B cell (primary cell): ENCODE measurements around the gene MYH10. TPM values are rescaled to one million over a fixed set of nuclear protein-coding genes. Genes with fewer than 3 reads are reported as not detected.

Experiments used
- ATAC-seq: fragments of 200-7000 bp; cut with Tn5 transposase; one replicate; pipeline ENCODE4 v1.10.0; 2021; ENCODE audit warnings: low read depth, mild to moderate bottlenecking, moderate number of reproducible peaks, moderate library complexity
- CTCF ChIA-PET: fragments of 350-600 bp; sonication (Branson Sonifier 250); formaldehyde crosslinking; loops from one replicate; lab custom pipeline; 2021; ENCODE audit warnings: antibody characterized with exemption, inconsistent platforms; lab: Charles Lee
- POLR2A ChIA-PET: fragments of 350-600 bp; sonication (Branson Sonifier 250); formaldehyde crosslinking; loops from one replicate; lab custom pipeline; 2021; ENCODE audit warnings: antibody characterized with exemption; lab: Charles Lee
- DNase-seq: peaks from one replicate; pipeline ENCODE4 v3.0.0; 2013
- H2AFZ ChIP-seq: 2 replicates; pipeline ENCODE4 v1.6.1; 2012; ENCODE audit warnings: mild to moderate bottlenecking, low read depth, low read length; ENCODE audit not compliant: insufficient read depth, poor library complexity, severe bottlenecking
- H3K27ac ChIP-seq, 2 donors: 1 replicate in 1 of 2; 2 replicates in 1 of 2; pipeline ENCODE4 v1.5.1; 2012 to 2013; ENCODE audit warnings: low read length in 2 of 2, mild to moderate bottlenecking in 2 of 2, moderate library complexity in 1 of 2
- H3K27me3 ChIP-seq, 4 experiments: fragments of 200-600 bp in 1 of 4; sonication (generic) in 1 of 4; replicated peaks in 1 of 4; 1 replicate in 2 of 4; 2 replicates in 2 of 4; pipeline versions ENCODE4 v1.6.1 to v1.7.0; 2013 to 2016; ENCODE audit warnings: low read length in 3 of 4, mild to moderate bottlenecking in 2 of 4, mixed read lengths in 1 of 4, moderate library complexity in 1 of 4; ENCODE audit not compliant: insufficient read depth in 4 of 4, control insufficient read depth in 3 of 4; ENCODE audit errors: control extremely low read depth in 1 of 4
- H3K36me3 ChIP-seq, 2 experiments: replicated peaks in 1 of 2; 1 replicate in 1 of 2; 2 replicates in 1 of 2; pipeline versions ENCODE4 v1.6.1 to v1.7.1; 2013; ENCODE audit warnings: low read length in 1 of 2; ENCODE audit not compliant: insufficient read depth in 2 of 2, control insufficient read depth in 1 of 2; ENCODE audit errors: control extremely low read depth in 1 of 2, extremely low read depth in 1 of 2
- H3K4me1 ChIP-seq, 2 donors: fragments of 200-600 bp in 1 of 2; sonication (generic) in 1 of 2; 1 replicate in 1 of 2; 2 replicates in 1 of 2; pipeline versions ENCODE4 v1.5.1 to v1.6.1; 2013 to 2017; ENCODE audit warnings: low read length in 2 of 2; ENCODE audit not compliant: control insufficient read depth in 2 of 2, insufficient read depth in 2 of 2
- H3K4me2 ChIP-seq: replicated peaks from 2 replicates; pipeline ENCODE3; 2012; ENCODE audit warnings: mild to moderate bottlenecking, low read depth, low read length; ENCODE audit not compliant: poor library complexity, severe bottlenecking
- H3K4me3 ChIP-seq, 5 experiments: fragments of 200-600 bp in 1 of 5; sonication (generic) in 1 of 5; 1 replicate in 3 of 5; 2 replicates in 2 of 5; pipeline versions ENCODE4 v1.5.1 to v1.7.0; 2011 to 2016; ENCODE audit warnings: low read length in 4 of 5, mild to moderate bottlenecking in 4 of 5, low read depth in 2 of 5, control low read depth in 1 of 5, moderate library complexity in 1 of 5; ENCODE audit not compliant: insufficient read depth in 1 of 5; ENCODE audit errors: control extremely low read depth in 1 of 5, extremely low read depth in 1 of 5
- H3K79me2 ChIP-seq: fragments of 200-600 bp; sonication (generic); one replicate; pipeline ENCODE4 v1.6.0; 2016; ENCODE audit warnings: low read length; ENCODE audit not compliant: control insufficient read depth, insufficient read depth
- H3K9ac ChIP-seq: fragments of 200-600 bp; sonication (generic); 2 replicates; pipeline ENCODE4 v1.6.1; 2017; ENCODE audit warnings: mild to moderate bottlenecking, low read length, moderate library complexity
- H3K9me3 ChIP-seq, 3 donors: one replicate each; pipeline versions ENCODE4 v1.6.1 to v1.7.1; 2013; ENCODE audit warnings: low read length in 2 of 3; ENCODE audit not compliant: control insufficient read depth in 2 of 3, insufficient read depth in 1 of 3; ENCODE audit errors: control extremely low read depth in 1 of 3
- H4K20me1 ChIP-seq: 2 replicates; pipeline ENCODE4 v1.6.0; 2012; ENCODE audit warnings: mild to moderate bottlenecking, low read length; ENCODE audit not compliant: insufficient read depth, control insufficient read depth, poor library complexity, severe bottlenecking
- H3K27ac Mint-ChIP-seq: one replicate; pipeline ENCODE4 v1.8.0; 2021; ENCODE audit warnings: mixed read lengths
- H3K27me3 Mint-ChIP-seq: one replicate; pipeline ENCODE4 v1.8.0; 2021; ENCODE audit warnings: mixed read lengths
- H3K4me1 Mint-ChIP-seq: one replicate; pipeline ENCODE4 v1.8.0; 2021; ENCODE audit warnings: mixed read lengths
- H3K4me3 Mint-ChIP-seq: one replicate; pipeline ENCODE4 v1.8.0; 2021; ENCODE audit warnings: mixed read lengths
- H3K9me3 Mint-ChIP-seq: one replicate; pipeline ENCODE4 v1.8.0; 2022; ENCODE audit warnings: mixed read lengths; ENCODE audit not compliant: insufficient read depth
- CTCF ChIP-seq: fragments of 200-600 bp; IDR thresholded peaks from one replicate; pipeline ENCODE4 v1.8.0; 2022; ENCODE audit warnings: antibody characterized with exemption, mild to moderate bottlenecking
- EZH2 ChIP-seq: IDR thresholded peaks from 2 replicates; pipeline ENCODE4 v1.6.1; 2012; ENCODE audit warnings: borderline replicate concordance, low read depth, mild to moderate bottlenecking, moderate library complexity, low read length; ENCODE audit not compliant: insufficient read depth, poor library complexity, severe bottlenecking
- WGBS: methylation state at CpG from one replicate; pipeline ENCODE4 v1.1.5; 2013; ENCODE audit warnings: missing lambda C conversion rate; ENCODE audit not compliant: insufficient coverage; 5-methylcytosine and 5-hydroxymethylcytosine counted together
- intact Hi-C: fragments of 100-400 bp; cut with micrococcal nuclease; formaldehyde crosslinking; loops from one replicate; pipeline ENCODE4 v1.10.0; 2022
- polyA plus RNA-seq: library from polyadenylated mRNA; depleted of rRNA; stranded (reverse); fragments of >200 nt; gene quantifications from 2 replicates; pipeline ENCODE4 v1.2.3, GENCODE V29; 2012
- total RNA-seq, 2 donors: library from RNA; stranded (reverse); fragments of 120-200 nt in 1 of 2; gene quantifications; 1 replicate in 1 of 2; 2 replicates in 1 of 2; pipeline versions ENCODE4 v1.2.3 to v1.2.4, GENCODE V29; 2013 to 2022

MYH10 gene
- total and polyA plus RNA-seq, 2 donors (not counting 1 experiment from before 2014, with no cell fraction given): 0.04 to 1.7 TPM

- H3K4me3 Mint-ChIP-seq: no peak overlapping the region
- CTCF ChIA-PET: no interaction called here
- Histone ChIP-seq H3K4me3 (no peak overlapping the region), H3K4me2 (no peak overlapping the region), H3K36me3 (peaks cover 1 to 14% of the 10 kb centered on the region in 2 experiments), H4K20me1 (no peaks in the 10 kb centered on the region), H3K4me1 (no peaks in the 10 kb centered on the region), H2AFZ (no peak overlapping the region), H3K79me2 (no peaks in the 10 kb centered on the region), H3K27me3 (no peaks in the 10 kb centered on the region), H3K9ac (no peak overlapping the region), H3K27ac (no peak overlapping the region), H3K9me3 (peaks cover 2 to 13% (median 12%) of the 10 kb centered on the region in 3 donors)
- H3K4me1 Mint-ChIP-seq: no peaks in the 10 kb centered on the region
- no peaks in the 10 kb centered on the region for H3K9me3 Mint-ChIP-seq
- intact Hi-C loops: no loop called here
- no peak overlapping the region for H3K27ac Mint-ChIP-seq
- no peak for DNase-seq
- ATAC-seq: no peak
- WGBS: no CpG with 5 or more reads among the region's 1 CpG
- TF ChIP-seq CTCF: no peak
- no peak for TF ChIP-seq EZH2
- H3K27me3 Mint-ChIP-seq: no peaks in the 10 kb centered on the region
- POLR2A ChIA-PET: no interaction called here
Observed at GRCh38 chr17:8485491-8485890, 145.0 kb downstream of the MYH10 start.

GRCh38 chr17:8484465-8484864 lies 146.1 kb downstream of the MYH10 start:
- H3K27ac Mint-ChIP-seq: no peak overlapping the region

More at GRCh38 chr17:8484465-8484864, 146.1 kb downstream of the MYH10 start:
- Mint-ChIP-seq H3K27me3 (no peaks in the 10 kb centered on the region), H3K9me3 (no peaks in the 10 kb centered on the region), H3K4me1 (no peaks in the 10 kb centered on the region), H3K4me3 (no peak overlapping the region)
- Histone ChIP-seq H3K36me3 (peaks cover 1 to 21% of the 10 kb centered on the region in 2 experiments), H3K9ac (no peak overlapping the region), H3K4me2 (no peak overlapping the region), H3K9me3 (peaks cover 2 to 13% (median 12%) of the 10 kb centered on the region in 3 donors), H3K79me2 (no peaks in the 10 kb centered on the region), H2AFZ (no peak overlapping the region), H3K4me1 (no peaks in the 10 kb centered on the region), H3K27ac (no peak overlapping the region), H3K27me3 (no peaks in the 10 kb centered on the region), H3K4me3 (no peak overlapping the region), H4K20me1 (no peaks in the 10 kb centered on the region)
- CTCF ChIA-PET: no interaction called here
- no CpG with 5 or more reads among the region's 1 CpG for whole genome bisulfite sequencing
- DNase-seq (no peak), ATAC-seq (no peak)
- TF ChIP-seq CTCF: no peak
- no peak for TF ChIP-seq EZH2
- intact Hi-C loops: no loop called here
- POLR2A ChIA-PET: no interaction called here
